ENCODE measurements around the gene SLC6A18.

- TF ChIP-seq POLR2A (IDR thresholded peaks at IDR 0.05) (no peak), CTCF (IDR thresholded peaks at IDR 0.05) (no peak), POLR2AphosphoS5 (IDR thresholded peaks at IDR 0.05) (no peak)
Observed at GRCh38 chr5:1276930-1277329, 51.7 kb downstream of the SLC6A18 start.

Measured in prostate gland (tissue), 2 donors.